Activated CD4-positive, alpha-beta T cell treated with anti-CD3 and anti-CD28 coated beads, Interleukin-2, amount 50 U/mL, for 48 hours (primary cell): ENCODE results near the gene CCL28.
"Not testable (repeated sequence)": the region's sequence is repeated elsewhere in the genome, so short reads cannot be mapped to it uniquely, and the experiment has no call there.

Experiments
- DNase-seq, 2 experiments: peaks; one replicate each; pipeline ENCODE4 v3.0.0-alpha.2; 2020

Gene CCL28, protein sequence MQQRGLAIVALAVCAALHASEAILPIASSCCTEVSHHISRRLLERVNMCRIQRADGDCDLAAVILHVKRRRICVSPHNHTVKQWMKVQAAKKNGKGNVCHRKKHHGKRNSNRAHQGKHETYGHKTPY

DNA sequence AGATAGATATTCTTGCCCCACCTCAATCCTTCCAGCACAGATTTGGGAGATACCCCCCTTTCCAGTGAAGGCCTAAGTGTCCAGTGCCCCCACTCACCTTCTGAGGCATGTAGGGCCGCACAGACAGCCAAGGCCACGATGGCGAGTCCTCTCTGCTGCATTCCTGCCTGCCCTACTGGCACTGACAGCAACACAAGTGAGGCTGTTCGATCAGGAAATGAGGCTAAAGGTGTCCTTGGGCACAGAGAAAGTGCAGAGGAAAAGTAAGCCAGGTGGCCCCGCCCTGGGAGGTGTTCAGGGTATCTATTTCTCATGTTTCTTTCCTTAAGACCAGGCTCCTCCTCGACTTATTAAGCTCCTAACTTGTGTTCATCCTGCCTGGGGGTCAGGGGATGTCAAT lies at the start of gene CCL28:
Gene CCL28 (minus strand): TSS at position 236 of the 400 bp plus-strand sequence. CDS start 75 bp downstream, at position 161.
- no peak for DNase-seq

DNA sequence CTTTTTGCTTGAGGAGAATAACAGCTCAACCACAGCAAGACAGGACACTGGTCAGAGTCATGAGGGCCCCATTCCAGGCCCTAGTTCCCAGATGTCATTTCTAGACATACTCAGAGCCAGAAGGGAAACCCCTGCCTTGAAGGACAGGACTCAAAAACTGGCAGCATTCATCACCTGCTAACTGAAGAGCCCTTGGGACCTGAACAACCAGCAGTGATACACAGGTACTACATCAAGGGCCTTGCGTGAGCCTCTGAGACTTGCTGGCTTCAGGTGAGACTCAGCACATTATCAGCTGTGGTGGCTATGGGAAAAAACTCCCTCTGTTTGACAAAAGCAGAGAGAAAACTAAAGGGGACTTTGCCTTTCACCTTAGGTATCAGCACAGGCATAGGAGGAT lies 48.9 kb upstream of the CCL28 start:
- no peak for DNase-seq

DNA sequence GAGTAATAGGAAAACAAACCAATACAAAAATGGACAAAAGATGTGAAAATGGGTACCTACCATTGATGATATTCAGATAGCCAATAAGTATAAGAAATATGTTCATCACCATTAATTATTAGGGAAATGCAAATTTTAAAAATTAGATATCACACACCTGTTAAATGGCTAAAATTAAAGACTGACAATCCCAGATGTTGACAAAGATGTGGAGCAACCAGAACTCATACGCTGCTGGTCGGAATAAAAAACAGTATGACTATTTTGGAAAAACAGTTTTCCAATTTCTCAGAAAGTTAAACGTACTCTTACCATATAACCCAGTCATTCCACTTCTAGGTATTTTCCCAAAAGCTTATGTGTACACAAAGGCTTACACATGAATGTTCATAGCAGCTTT lies 44.4 kb upstream of the CCL28 start:
- no peak for DNase-seq

DNA sequence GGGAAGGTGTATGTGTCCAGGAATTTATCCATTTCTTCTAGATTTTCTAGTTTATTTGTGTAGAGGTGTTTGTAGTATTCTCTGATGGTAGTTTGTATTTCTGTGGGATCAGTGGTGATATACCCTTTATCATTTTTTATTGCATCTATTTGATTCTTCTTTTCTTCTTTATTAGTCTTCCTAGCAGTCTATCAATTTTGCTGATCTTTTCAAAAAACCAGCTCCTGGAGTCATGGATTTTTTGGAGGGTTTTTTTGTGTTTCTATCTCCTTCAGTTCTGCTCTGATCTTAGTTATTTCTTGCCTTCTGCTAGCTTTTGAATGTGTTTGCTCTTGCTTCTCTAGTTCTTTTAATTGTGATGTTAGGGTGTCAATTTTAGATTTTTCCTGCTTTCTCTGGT lies 29.4 kb upstream of the CCL28 start:
- DNase-seq, result not testable (repeated sequence)

DNA sequence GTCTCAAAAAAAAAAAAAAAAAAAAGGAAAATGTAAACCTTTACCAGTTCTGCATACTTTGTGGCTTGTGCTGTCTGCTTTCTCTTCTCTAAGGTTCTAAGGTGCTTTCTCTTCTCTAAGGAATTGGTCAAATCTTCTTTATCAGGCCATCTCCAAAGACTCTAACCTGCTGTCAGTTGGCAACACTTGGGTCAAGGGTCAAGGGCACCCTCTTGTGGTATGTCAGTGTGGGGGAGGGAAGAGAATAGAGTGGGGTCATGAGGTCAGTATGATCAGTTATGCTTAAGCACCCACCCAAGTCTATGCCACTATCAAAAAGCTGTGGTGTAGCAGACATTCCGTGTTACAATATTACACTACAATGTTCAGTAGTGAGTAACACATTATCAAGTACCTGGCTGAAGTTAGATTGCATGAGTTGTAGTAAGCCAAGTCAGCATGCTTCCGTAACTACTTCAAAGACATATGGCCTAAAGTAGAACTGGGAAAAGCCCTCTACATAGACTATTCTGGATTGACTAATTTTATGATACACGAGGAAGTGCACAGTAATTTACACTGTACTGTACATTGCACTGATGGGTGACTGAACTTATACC lies 25.0 kb upstream of the CCL28 start:
- DNase-seq, result no peak

DNA sequence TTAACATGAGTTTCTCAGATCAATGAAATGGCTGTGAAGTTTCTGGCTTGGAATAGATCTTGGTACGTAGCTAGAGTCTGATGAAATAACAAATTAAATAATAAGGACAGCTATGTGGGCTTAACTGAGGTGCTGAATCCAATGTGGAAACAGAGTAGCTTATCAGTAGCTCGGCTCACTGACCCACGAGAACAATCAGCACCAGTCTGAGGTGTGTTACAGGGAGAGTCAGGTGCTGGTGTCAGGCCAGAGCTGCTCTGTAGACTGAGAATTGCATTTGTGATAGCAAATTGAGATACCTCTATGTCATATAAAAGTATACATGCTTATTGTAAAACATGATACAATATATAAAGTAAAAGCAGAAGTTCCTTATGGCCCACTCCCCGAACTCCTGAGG lies 21.2 kb upstream of the CCL28 start:
- DNase-seq, result no peak

DNA sequence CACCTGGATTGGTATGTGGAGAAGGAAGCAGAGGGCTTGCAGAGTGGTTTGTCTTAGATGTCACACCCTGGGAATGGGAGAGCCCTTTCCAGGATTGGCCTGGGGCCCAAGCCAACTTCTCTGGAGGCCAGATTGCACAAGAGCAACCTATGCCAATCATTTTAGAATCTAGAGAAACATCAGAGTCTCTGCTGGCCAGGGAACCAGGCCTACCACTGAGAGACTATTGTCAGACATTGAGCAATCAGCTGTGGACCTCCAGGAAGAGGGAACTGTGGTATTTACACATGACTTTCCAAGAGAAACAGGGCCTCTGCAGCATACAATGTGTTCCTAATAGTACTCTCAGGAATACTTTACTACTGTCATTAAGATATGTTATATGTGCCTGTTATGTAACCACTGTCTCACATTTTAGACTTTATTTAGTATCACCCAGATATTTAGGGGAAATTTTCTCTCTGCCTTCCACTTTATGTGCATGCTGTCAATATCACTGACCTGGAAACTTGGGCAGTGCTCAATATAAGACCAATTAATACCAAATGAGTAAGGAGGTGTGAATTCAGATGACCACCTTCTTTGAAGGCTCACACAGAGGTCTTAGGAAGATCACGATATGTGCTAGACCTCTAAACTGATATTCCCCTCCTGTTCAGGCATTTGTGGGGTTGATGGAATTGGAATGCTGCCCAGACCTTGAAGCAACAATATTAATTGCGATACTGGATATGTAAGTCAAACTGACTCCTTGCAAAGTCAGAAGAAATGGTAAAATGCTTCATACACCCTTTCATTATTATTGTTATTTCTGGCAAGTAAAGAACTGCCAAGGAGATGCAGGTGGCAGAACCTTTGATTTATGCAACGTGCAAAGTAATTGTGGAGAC lies 20.5 kb upstream of the CCL28 start:
- no peak for DNase-seq

DNA sequence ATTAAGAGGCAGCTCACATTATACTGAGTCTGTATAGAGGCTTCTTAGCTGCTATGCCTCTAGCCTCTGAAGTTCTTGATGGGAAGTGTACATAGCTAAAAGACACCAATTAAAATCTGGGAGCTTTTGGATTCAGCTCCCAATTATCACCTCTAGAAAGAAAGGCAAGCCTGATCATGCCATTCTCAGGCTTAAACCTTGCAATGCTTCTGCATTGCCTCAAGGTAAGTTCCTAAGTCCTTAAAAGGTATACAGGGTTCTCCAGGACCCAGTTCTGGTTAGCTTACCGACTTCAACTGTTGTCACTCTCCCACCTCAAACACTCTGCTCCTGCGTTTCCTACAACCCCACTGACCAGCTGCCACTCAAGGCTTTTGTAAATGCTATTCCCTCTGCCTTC lies 17.5 kb upstream of the CCL28 start:
- DNase-seq, result no peak

DNA sequence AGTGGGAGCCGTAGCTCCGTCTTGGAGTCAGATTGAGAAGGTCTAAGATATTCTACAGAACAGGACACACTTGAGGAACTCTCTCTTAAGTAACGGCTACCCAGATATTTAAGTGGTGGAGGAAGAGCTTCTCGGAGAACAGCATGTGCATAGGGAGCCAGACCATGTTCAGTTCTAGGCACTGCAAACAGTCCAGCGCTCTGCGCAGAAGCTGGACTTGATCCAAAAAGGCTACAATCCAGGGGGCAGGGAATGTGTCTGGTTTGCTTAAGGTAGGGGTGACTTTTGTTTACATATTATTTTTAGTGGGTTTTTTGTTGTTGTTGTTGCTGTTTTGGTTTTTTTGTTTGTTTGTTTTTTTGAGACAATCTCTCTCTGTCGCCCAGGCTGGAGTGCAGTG lies 16.8 kb upstream of the CCL28 start:
- DNase-seq, result no peak

DNA sequence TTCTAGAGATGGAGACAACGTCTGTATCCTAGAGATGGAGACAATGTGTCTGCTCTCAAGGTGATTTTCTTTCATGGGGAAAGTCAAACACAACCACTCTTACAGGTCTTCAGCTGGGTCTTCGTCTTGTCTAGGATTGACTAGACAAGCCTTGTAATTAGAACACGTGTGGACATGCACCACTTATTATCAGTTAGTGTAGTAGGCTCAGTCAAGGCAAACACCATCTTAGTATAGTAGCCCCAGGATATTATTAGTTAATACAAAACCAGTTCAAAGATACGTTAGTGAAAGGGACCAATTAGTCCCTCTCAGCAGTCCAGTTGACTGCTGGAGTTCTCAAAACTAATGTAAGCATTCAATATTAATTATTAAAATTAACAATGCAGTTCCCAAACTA lies 15.1 kb upstream of the CCL28 start:
- DNase-seq, result no peak

DNA sequence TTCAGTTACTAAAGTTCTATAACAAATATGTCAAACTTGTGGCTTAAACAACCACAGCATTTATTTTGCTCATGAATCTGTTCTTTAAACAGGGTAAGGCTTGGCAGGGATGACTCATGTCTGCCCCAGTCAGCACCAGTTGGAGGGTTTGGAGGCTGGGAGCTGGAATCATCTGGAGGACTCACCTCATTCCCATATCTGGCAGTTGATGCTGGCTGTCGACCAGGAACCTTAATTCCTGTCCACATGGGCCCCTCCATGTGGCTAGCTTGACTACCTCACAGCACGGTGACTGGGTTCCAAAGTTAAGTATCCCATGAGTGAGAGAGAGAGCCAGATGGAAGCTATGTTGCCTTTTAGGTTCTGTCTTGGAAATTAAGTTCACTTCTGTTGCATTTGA lies 13.8 kb upstream of the CCL28 start:
- DNase-seq, result no peak

DNA sequence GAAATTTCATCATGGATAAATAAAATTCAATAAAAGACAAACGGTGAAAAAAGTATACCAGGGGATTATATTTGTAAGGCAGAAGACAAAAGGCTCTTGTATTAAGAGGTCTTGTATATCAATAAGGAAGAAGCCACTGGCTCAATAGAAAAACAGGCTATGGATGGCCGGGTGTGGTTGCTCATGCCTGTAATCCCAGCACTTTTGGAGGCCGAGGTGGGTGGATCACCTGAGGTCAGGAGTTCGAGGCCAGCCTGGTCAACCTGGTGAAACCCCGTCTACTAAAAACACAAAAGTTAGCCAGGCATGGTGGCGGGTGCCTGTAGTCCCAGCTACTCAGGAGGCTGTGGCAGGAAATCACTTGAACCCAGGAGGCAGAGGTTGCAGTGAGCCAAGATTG lies 10.9 kb upstream of the CCL28 start:
- DNase-seq, result not testable (repeated sequence)

DNA sequence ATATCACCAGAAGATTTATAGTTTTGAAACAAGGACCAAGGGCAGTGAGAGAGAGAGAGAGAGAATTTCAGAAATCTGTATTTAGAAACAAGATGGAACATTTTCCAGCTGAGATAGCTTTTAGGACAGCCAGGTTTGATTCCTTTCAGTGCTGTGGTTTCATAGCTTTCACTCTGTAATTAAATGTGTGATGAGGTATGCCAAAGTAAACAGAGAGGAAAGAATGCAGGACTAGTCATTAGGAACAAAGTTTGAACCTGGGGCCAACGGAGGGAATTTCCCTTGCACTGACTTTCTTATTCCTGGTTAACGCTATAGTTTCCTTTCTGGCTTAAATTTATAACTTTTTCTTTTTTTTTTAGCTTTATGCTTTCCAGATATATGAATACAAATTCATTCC lies 10.0 kb upstream of the CCL28 start:
- DNase-seq, result no peak

DNA sequence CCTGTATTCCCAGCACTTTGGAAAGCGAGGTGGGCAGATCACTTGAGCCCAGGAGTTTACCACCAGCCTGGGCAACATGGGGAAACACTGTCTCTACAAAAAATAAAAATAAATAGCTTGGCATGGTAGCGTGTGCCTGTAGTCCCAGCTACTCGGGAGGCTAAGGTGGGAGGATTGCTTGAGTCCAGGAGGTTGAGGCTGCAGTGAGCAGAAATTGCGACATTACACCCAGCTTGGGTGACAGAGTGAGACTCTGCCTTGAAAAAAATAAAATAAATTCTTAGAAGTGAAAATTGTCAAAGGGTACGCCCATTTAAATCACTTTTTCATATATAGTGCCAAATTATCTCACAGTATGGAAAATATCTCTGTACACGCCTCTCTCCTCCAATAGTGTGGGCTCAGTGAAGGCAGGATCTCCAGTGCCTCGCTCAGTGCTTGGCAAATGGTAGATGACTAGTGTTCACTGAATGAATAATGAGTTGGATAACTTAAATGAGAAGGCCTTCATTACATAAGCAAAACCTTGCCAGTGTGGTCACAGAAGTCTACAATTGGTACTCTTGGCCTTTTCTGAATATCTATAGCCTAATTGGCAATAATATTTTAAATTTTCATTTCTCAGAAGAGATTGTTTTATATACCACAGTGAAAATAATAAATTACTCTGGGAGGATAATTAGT lies 9.4 kb upstream of the CCL28 start:
- DNase-seq, result no peak

DNA sequence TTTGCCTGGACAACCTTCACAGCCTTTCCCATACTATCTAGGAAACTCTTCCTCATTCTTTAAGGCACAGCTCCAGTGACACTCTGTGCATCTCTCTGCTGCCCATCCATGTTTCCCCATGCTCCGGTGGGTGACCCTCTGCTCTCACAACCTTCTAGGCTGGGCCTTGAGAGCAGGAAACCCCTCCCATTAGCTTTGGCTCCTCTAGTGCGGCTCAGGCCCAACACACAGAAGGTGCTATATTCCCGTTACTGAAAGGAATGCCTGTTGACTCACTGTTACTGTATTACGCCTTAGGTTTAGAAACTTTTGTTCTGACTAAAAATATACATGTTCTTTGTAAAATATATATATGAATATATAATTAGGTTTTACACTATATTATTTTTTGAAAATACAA lies 8.1 kb upstream of the CCL28 start:
- no peak for DNase-seq

DNA sequence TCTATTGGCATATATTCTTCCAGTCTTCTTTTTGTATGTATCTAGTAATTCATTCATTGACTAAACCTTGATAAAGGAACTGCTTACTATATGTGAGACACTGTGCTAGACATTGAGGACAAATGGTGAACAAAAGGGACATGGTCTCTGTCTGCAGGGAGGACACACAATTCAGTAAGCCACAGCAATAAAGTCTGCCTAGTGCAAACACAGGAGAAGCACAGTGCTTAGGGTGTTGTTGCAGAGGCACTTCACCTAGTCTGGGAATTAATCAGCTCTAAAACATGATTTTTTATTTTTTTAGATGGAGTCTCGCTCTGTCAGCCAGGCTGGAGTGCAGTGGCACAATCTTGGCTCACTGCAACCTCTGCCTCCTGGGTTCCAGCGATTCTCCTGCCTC lies 6.4 kb upstream of the CCL28 start:
- no peak for DNase-seq

DNA sequence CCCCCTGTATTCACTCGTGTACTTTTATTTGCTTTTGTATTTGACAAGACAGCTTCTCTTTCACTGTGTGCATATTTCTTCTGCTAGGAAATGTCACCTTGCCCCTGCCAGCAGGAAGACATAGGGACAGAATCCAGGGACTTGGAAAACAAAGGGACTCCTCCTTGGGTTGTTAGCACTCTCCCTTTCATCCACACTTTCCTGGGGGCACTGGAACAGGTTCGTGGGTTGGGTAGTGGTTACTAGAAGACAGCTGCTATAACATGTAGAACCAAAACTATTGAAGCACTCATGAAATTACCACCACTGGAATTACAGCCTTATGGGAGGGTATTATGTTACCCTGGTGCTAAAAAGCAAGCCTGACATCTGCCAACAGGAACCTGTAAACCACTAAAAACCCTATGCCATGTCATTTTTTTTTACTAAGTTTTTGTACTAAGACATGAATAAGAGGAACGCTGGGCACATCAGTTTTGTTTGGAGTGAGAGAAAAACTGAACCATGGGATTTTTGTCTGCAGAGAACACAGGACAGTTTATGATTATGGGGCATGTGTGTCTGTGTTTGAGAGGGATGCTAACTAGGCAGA lies 4.7 kb upstream of the CCL28 start:
- no peak for DNase-seq

DNA sequence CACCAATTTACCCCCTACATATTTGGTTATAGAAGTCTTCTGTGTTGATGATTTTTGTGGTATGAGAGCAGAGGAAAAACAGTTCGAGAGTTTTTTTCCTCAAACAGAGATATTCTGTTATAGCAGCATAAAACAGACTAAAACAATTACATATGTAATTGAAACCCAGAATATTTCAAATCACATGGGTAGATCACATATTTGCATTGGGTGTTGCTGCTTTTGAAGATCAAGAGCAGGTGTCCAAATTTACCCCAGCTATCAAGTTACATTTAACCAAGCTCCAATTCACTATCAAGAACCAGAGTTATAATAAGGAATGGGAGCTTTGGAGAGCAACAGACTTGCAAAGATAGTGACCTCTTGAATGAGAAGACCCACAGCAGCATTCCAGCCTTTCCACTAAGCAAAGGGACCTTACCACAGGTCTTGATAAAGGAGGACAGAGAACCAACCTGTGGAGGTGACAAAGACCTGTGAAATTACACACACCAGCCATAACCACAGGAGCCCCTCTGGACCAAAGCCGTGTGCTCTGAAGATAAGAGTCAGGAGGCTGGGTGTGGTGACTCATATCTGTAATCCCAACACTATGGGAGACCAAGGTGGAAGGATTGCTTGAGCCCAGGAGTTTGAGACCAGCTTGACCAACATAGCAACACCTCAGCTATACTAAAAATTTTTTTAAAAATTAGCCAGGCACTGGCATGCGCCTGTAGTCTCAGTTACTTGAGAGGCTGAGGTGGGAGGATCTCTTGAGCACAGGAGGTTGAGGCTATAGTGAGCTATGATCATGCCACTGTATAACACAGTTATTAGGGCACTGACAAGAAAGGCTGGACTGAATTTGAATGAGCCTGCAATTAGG lies 4.0 kb upstream of the CCL28 start:
- DNase-seq, result no peak

DNA sequence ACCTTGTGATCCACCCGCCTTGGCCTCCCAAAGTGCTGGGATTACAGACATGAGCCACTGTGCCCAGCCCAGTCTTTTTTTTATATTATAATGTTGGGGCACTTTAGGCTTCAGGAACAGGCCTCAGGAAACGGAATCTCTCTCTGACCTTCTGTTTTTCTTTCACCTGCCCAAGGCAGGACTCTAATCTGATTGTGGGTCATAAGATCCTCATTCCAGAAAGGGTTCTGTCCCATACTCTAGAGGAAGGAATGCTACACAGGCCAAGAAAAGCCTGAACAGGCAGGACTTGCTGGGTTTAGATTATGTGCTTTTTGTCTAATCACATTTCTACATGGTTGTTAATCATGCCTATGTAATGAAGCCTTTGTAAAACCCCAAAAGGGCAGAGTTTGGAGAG lies 1.8 kb upstream of the CCL28 start:
- no peak for DNase-seq

DNA sequence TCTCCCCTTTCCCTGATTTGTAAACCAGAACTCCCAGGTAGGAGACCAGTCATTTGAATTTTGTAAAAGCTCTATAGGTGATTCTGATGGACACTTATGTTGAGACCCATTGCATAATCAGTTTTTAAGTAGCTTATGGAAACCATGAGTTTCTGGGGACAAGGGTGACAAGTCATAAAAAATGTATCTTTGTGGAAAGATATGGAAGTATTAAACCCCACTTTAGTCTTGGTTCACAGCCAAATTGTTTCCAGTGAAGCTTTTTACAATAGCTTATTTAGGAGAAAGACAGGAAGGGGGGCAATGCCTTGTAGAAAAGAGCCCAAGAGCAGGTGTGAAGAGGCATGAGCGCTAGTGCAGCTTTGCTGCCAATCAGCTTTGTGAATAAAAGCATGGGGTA lies 453 bp upstream of the CCL28 start:
- no peak for DNase-seq

DNA sequence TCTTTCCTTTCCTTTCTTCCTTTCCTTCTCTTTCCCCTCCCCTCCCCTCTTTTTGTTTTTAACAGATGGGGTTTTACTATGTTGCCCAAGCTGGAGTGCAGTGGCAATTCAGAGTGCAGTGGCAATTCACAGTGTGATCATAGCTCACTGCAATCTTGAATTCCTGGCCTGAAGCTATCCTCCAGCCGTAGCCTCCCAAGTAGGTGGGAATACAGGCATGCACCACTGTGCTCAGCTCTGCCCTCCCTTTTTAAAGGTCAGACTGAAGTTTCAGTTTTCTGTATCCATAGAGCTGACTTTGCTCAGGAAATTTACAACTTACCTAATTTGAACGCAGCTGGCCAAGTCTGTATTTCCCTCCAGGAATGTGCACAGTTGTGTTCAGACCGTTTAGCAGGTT lies 696 bp downstream of the CCL28 start:
- DNase-seq, result no peak

DNA sequence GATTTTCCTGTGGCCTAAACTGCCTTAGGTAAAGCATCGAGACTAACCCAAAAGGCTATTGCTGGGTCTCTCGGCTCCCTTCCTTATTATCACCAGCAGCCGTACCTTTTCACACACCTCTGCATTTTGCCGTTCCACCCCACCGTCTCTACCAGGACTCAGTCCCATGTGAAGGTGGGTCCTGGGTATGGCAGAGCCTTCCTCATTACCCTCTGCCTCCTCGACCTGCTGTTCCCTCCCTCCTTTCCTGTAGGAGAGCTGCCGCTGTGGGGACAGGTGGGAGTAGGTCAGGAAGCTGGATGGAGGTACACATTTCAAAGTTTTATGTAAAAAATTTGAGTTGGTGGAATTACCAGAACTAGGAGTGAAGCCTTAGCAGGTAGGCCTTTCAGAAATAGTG lies 1.8 kb downstream of the CCL28 start:
- DNase-seq, result no peak
